Measurements from ENCODE around the gene KLHL36. TPM values are rescaled to one million over a fixed set of nuclear protein-coding genes. Genes with fewer than 3 reads are reported as not detected.

The KLHL36 gene
- total RNA-seq, 5 donors from 2014 or later (not counting 1 experiment from before 2014, with no cell fraction given): 96.1 to 135 (median 127) TPM

- H3K36me3 ChIP-seq (ENCODE audit: control insufficient read depth in 2 of 2, extremely low read depth in 1 of 2, insufficient read depth in 1 of 2, low read length in 1 of 2): peaks cover 24 to 78% of the 10 kb centered on the region in 2 donors
- Mint-ChIP-seq H3K27me3 (no peaks in the 10 kb centered on the region), H3K27ac (no peak overlapping the region), H3K36me3 (peaks cover 73% of the 10 kb centered on the region), H3K4me3 (no peak overlapping the region), H3K4me1 (peaks cover 29 to 62% (median 53%) of the 10 kb centered on the region in 3 donors), H3K9me3 (no peaks in the 10 kb centered on the region)
- H3K27ac ChIP-seq (ENCODE audit: low read length): no peak overlapping the region
- ChIA-PET POLR2A (no interaction called here), CTCF (no interaction called here)
- H3K27me3 ChIP-seq (replicated peaks in 1 of 2; ENCODE audit: control insufficient read depth in 2 of 2, extremely low read depth in 1 of 2, insufficient read depth in 2 of 2, low read length in 1 of 2): no peaks in the 10 kb centered on the region
- H3K4me3 ChIP-seq (ENCODE audit: control insufficient read depth in 1 of 2, extremely low read depth in 1 of 2, low read length in 1 of 2): no peak overlapping the region
- peaks cover 3 to 46% of the 10 kb centered on the region in 2 experiments for H3K4me1 ChIP-seq (ENCODE audit: control insufficient read depth in 1 of 2, extremely low read depth in 1 of 2, insufficient read depth in 2 of 2, low read length in 2 of 2)
- no peaks in the 10 kb centered on the region for H3K9me3 ChIP-seq
- 97% methylated on average over 24 of the region's 27 CpGs for WGBS (ENCODE audit: insufficient coverage)
- DNase-seq (no peak), ATAC-seq (replicated peaks in 1 of 4) (no peak)
Measured at GRCh38 chr16:84659656-84660300, 11.5 kb downstream of the KLHL36 start.

DNA sequence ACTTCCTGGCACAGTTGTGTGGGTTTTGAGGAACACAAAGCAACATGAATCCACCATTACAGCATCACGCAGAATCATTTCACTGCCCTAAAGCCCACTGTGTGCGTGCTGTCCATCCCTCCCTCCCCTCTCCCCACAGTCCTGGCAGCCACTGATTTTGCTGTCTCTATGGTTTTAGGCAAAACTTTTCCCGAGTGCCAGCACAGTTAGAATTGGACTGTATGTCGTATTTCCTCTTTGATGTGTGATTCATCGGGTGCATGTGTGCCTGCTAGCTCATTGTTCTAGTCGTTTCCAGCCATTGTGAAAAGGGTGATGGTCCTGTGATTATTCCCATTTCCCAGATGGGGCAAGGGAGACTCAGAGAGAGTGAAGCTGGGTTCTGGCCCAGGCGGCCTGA, 12.7 kb downstream of the KLHL36 start:
- no peak overlapping the region for H3K27ac ChIP-seq (ENCODE audit: low read length)
- peaks cover 30 to 80% of the 10 kb centered on the region in 2 donors for H3K36me3 ChIP-seq (ENCODE audit: control insufficient read depth in 2 of 2, extremely low read depth in 1 of 2, insufficient read depth in 1 of 2, low read length in 1 of 2)
- peaks cover 2 to 35% of the 10 kb centered on the region in 2 experiments for H3K4me1 ChIP-seq (ENCODE audit: control insufficient read depth in 1 of 2, extremely low read depth in 1 of 2, insufficient read depth in 2 of 2, low read length in 2 of 2)
- no peak for DNase-seq
- Mint-ChIP-seq H3K36me3 (peaks cover 70% of the 10 kb centered on the region), H3K4me1 (peaks cover 22 to 54% (median 45%) of the 10 kb centered on the region in 3 donors), H3K4me3 (no peak overlapping the region), H3K27me3 (no peaks in the 10 kb centered on the region), H3K9me3 (no peaks in the 10 kb centered on the region), H3K27ac (no peak overlapping the region)
- H3K4me3 ChIP-seq (ENCODE audit: control insufficient read depth in 1 of 2, extremely low read depth in 1 of 2, low read length in 1 of 2): no peak overlapping the region
- H3K9me3 ChIP-seq: no peaks in the 10 kb centered on the region
- H3K27me3 ChIP-seq (replicated peaks in 1 of 2; ENCODE audit: control insufficient read depth in 2 of 2, extremely low read depth in 1 of 2, insufficient read depth in 2 of 2, low read length in 1 of 2): no peaks in the 10 kb centered on the region
- 89% methylated on average over 3 of the region's 7 CpGs for WGBS (ENCODE audit: insufficient coverage)
- CTCF ChIA-PET: no interaction called here
- ATAC-seq (replicated peaks in 1 of 4): no peak
- POLR2A ChIA-PET: no interaction called here

- DNase-seq: no peak
- H3K4me3 Mint-ChIP-seq: no peak overlapping the region
- H3K36me3 ChIP-seq (ENCODE audit: control insufficient read depth in 2 of 2, extremely low read depth in 1 of 2, insufficient read depth in 1 of 2, low read length in 1 of 2): peaks cover 35 to 85% of the 10 kb centered on the region in 2 donors
- no peaks in the 10 kb centered on the region for H3K9me3 Mint-ChIP-seq
- ChIA-PET CTCF (no interaction called here), POLR2A (no interaction called here)
- whole genome bisulfite sequencing (ENCODE audit: insufficient coverage): 97% methylated on average over 50 of the region's 51 CpGs
- peaks cover 2 to 29% of the 10 kb centered on the region in 2 experiments for H3K4me1 ChIP-seq (ENCODE audit: control insufficient read depth in 1 of 2, extremely low read depth in 1 of 2, insufficient read depth in 2 of 2, low read length in 2 of 2)
- no peaks in the 10 kb centered on the region for H3K27me3 Mint-ChIP-seq
- H3K36me3 Mint-ChIP-seq: peaks cover 68% of the 10 kb centered on the region
- peaks cover 17 to 49% (median 39%) of the 10 kb centered on the region in 3 donors for H3K4me1 Mint-ChIP-seq
- no peaks in the 10 kb centered on the region for H3K27me3 ChIP-seq (replicated peaks in 1 of 2; ENCODE audit: control insufficient read depth in 2 of 2, extremely low read depth in 1 of 2, insufficient read depth in 2 of 2, low read length in 1 of 2)
- H3K4me3 ChIP-seq (ENCODE audit: control insufficient read depth in 1 of 2, extremely low read depth in 1 of 2, low read length in 1 of 2): no peak overlapping the region
- peak in 1 of 4 experiments; percentile 15 for ATAC-seq (replicated peaks in 1 of 4)
- no peaks in the 10 kb centered on the region for H3K9me3 ChIP-seq
- H3K27ac ChIP-seq (ENCODE audit: low read length): no peak overlapping the region
- peak overlapping the region in 1 of 2 donors; percentile 52 for H3K27ac Mint-ChIP-seq
Measured at GRCh38 chr16:84661418-84662060, 13.2 kb downstream of the KLHL36 start.

DNA sequence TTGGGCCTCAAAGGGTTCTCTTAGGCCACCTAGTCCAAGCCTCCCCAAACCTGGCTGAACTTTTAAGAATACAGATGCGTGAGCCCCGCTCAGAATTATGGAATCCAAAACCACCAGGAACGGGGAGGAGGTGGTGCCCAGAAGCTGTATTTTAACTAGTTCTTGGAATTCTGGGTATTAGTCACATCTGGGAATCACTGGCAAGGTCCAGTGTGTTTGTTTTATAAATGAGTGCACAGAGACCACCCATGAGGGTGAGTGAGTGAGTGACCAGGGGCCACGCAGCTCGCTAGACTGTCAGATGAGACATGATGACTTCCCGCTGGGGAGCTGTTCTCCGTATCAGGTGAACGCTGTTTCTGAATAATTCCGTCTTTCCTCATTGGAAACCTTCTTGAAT, 14.2 kb downstream of the KLHL36 start:
- no peaks in the 10 kb centered on the region for H3K9me3 Mint-ChIP-seq
- POLR2A ChIA-PET: interaction anchor here (0.6 to 0.8 kb wide), 3 partner anchors 12 to 562 kb away, joined by 3 to 4 read pairs (median 3); no protein-coding TSS in a partner anchor
- WGBS (ENCODE audit: insufficient coverage): 94% methylated on average over 8 of the region's 9 CpGs
- H3K9me3 ChIP-seq: no peaks in the 10 kb centered on the region
- H3K36me3 ChIP-seq (ENCODE audit: control insufficient read depth in 2 of 2, extremely low read depth in 1 of 2, insufficient read depth in 1 of 2, low read length in 1 of 2): peaks cover 37 to 77% of the 10 kb centered on the region in 2 donors
- DNase-seq (no peak), ATAC-seq (replicated peaks in 1 of 4) (no peak)
- H3K27ac Mint-ChIP-seq: no peak overlapping the region
- H3K27me3 ChIP-seq (replicated peaks in 1 of 2; ENCODE audit: control insufficient read depth in 2 of 2, extremely low read depth in 1 of 2, insufficient read depth in 2 of 2, low read length in 1 of 2): no peaks in the 10 kb centered on the region
- H3K4me3 Mint-ChIP-seq: no peak overlapping the region
- H3K4me1 Mint-ChIP-seq: peaks cover 13 to 40% (median 30%) of the 10 kb centered on the region in 3 donors
- no peak overlapping the region for H3K27ac ChIP-seq (ENCODE audit: low read length)
- H3K27me3 Mint-ChIP-seq: no peaks in the 10 kb centered on the region
- CTCF ChIA-PET: interaction anchor here in 1 of 2 donors (0.5 to 1.3 kb wide), 2 partner anchors 202 to 310 kb away, joined by 3 read pairs; no protein-coding TSS in a partner anchor
- H3K4me1 ChIP-seq (ENCODE audit: control insufficient read depth in 1 of 2, extremely low read depth in 1 of 2, insufficient read depth in 2 of 2, low read length in 2 of 2): peaks cover 0 to 20% of the 10 kb centered on the region in 2 experiments
- no peak overlapping the region for H3K4me3 ChIP-seq (ENCODE audit: control insufficient read depth in 1 of 2, extremely low read depth in 1 of 2, low read length in 1 of 2)
- peaks cover 60% of the 10 kb centered on the region for H3K36me3 Mint-ChIP-seq

DNA sequence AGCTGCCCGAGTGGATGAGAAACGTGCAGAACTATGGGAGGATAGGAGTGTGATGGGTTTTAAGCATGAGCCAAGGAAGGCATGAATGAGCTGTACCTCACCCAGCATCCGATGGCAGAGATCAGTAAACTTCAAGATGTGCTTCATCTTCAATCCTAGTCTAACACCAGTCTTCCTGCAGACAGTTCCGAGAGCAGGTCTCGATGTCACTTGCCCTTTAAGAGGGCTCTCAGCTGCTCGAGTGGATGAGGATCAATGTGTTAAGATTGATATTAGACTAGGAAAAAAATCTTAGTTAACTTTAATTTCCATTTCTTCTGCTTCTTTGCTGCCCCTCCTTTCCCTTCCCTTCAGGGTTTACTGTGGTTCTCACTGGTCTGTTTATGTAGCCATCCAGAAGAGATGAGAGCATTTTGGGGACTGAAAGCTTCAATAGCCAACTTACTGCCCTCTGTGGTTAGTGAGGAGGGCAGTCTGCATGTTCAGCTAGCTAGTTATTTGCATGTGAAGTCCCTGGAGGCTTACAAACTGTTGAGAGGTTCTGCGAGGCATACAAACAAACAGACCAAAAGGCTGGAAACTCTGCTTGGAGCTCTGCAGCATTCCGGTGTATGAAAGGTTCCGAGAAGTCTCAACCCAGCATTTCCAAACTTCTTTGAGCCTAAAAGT, 15.3 kb downstream of the KLHL36 start:
- no peak for DNase-seq
- H3K9me3 Mint-ChIP-seq: no peaks in the 10 kb centered on the region
- no peaks in the 10 kb centered on the region for H3K27me3 Mint-ChIP-seq
- H3K9me3 ChIP-seq: no peaks in the 10 kb centered on the region
- H3K36me3 Mint-ChIP-seq: peaks cover 52% of the 10 kb centered on the region
- peaks cover 37 to 67% of the 10 kb centered on the region in 2 donors for H3K36me3 ChIP-seq (ENCODE audit: control insufficient read depth in 2 of 2, extremely low read depth in 1 of 2, insufficient read depth in 1 of 2, low read length in 1 of 2)
- peaks cover 13 to 32% (median 20%) of the 10 kb centered on the region in 3 donors for H3K4me1 Mint-ChIP-seq
- H3K27me3 ChIP-seq (replicated peaks in 1 of 2; ENCODE audit: control insufficient read depth in 2 of 2, extremely low read depth in 1 of 2, insufficient read depth in 2 of 2, low read length in 1 of 2): no peaks in the 10 kb centered on the region
- no peak overlapping the region for H3K27ac ChIP-seq (ENCODE audit: low read length)
- H3K27ac Mint-ChIP-seq: no peak overlapping the region
- no peak overlapping the region for H3K4me3 Mint-ChIP-seq
- whole genome bisulfite sequencing (ENCODE audit: insufficient coverage): 83% methylated on average over 4 of the region's 9 CpGs
- peaks cover 0 to 10% of the 10 kb centered on the region in 2 experiments for H3K4me1 ChIP-seq (ENCODE audit: control insufficient read depth in 1 of 2, extremely low read depth in 1 of 2, insufficient read depth in 2 of 2, low read length in 2 of 2)
- H3K4me3 ChIP-seq (ENCODE audit: control insufficient read depth in 1 of 2, extremely low read depth in 1 of 2, low read length in 1 of 2): no peak overlapping the region
- POLR2A ChIA-PET: no interaction called here
- CTCF ChIA-PET: interaction anchor here (0.9 to 1.3 kb wide), 4 partner anchors 11 to 308 kb away, joined by 3 to 10 read pairs (median 3); no protein-coding TSS in a partner anchor
- no peak for ATAC-seq (replicated peaks in 1 of 4)

GRCh38 chr16:84665359-84665758, 17.0 kb downstream of the KLHL36 start:
- Mint-ChIP-seq H3K4me3 (no peak overlapping the region), H3K36me3 (peaks cover 39% of the 10 kb centered on the region), H3K4me1 (peaks cover 8 to 20% (median 9%) of the 10 kb centered on the region in 3 donors), H3K9me3 (no peaks in the 10 kb centered on the region), H3K27ac (no peak overlapping the region), H3K27me3 (no peaks in the 10 kb centered on the region)
- ATAC-seq (replicated peaks in 1 of 4) (no peak), DNase-seq (no peak)
- POLR2A ChIA-PET: no interaction called here
- Histone ChIP-seq H3K27me3 (replicated peaks in 1 of 2; ENCODE audit: control insufficient read depth in 2 of 2, extremely low read depth in 1 of 2, insufficient read depth in 2 of 2, low read length in 1 of 2) (no peaks in the 10 kb centered on the region), H3K36me3 (ENCODE audit: control insufficient read depth in 2 of 2, extremely low read depth in 1 of 2, insufficient read depth in 1 of 2, low read length in 1 of 2) (peaks cover 30 to 54% of the 10 kb centered on the region in 2 donors), H3K4me1 (ENCODE audit: control insufficient read depth in 1 of 2, extremely low read depth in 1 of 2, insufficient read depth in 2 of 2, low read length in 2 of 2) (no peaks in the 10 kb centered on the region), H3K4me3 (ENCODE audit: control insufficient read depth in 1 of 2, extremely low read depth in 1 of 2, low read length in 1 of 2) (no peak overlapping the region), H3K27ac (ENCODE audit: low read length) (no peak overlapping the region), H3K9me3 (no peaks in the 10 kb centered on the region)
- WGBS (ENCODE audit: insufficient coverage): 94% methylated on average over 2 of the region's 2 CpGs
- CTCF ChIA-PET: interaction anchor here (0.7 kb wide), 2 partner anchors 58 to 589 kb away, joined by 3 read pairs; no protein-coding TSS in a partner anchor
